GM18951 (cell line): ENCODE data around the gene CHRDL1.

Experiments
- POLR2A ChIP-seq: IDR thresholded peaks from 4 replicates; pipeline ENCODE4 v1.6.1; 2011; ENCODE audit warnings: mild to moderate bottlenecking; ENCODE audit not compliant: insufficient read length, insufficient read depth; ENCODE audit errors: extremely low read depth
- in situ Hi-C: fragments of 300-500 bp; cut with MboI; formaldehyde crosslinking; loops from one replicate; pipeline ENCODE4 v1.12.0; 2022; ENCODE audit warnings: low sequenced_read_pairs, mixed read lengths, inconsistent platforms; ENCODE audit not compliant: unreplicated experiment

Gene CHRDL1

DNA sequence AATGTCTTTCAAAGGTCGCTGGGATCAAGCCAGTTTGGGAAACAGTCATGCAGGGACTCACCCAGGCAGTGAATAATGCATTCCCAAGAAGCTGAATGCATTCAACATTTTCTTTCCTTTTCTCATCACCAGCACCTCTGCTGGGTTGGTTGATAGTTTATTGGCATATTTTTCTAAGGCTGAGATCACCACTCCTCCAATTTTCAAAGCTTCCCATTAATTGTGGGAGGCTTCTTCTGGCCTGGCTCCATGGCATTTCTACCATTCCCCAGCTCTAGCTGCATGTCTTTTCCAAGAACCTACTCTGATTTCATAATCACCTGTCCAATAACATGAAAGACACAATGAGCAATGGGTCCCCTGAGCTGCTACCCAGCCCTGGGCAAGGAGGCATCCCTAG, 35.8 kb downstream of the CHRDL1 start:
- in situ Hi-C loops, result no loop called here
- no peak for TF ChIP-seq POLR2A

DNA sequence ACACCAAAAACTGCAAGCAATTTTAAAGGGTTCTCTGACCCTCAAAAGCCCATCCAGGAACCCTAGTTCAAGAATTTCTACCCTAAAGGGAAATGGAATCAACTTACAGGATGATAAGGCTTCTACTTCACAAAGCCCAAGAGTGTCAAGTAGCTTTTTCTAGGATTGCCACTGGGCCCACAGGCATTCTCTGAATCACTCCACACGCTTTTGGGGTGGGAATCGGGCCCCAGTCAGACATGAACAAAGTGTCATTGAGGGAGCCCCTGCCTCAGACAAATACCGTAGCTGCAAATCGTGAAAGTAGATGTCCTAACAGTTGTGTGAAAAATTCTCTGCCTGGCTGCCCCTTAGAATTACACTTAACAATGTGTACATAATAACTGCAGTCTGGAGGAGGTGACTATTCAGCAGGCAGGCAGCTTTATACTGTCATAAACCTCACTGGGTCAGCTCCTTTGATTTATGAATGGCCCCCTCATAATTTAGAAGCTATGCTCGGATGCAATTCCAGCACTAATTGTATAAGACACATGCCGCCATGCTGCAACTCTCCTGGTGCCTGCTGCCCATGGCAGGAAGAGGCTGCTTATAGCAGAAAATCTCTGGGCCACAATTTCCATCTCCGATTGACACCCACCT, 36.7 kb downstream of the CHRDL1 start:
- no peak for TF ChIP-seq POLR2A

DNA sequence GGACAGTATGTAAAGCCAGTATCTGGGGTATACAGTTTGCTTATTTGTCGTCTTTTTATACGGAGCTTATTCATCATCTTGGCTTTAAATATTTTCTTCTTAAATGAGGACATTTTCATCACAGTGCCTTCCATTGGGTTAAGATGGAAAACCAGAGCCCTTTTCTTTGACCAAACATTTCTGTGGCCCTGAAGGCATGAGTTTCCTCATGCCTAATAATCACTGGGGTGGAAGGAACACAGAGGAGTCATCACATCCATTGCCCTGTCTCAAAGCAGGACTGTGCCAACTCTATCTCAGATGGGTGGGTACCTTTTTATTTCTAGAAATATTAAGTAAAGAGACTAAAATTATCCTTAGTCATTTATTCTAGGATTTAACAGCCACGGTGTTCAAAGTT, 40.0 kb downstream of the CHRDL1 start:
- TF ChIP-seq POLR2A, result no peak
- in situ Hi-C loops, result no loop called here

More for the DNA sequence above, 36.7 kb downstream of the CHRDL1 start:
- in situ Hi-C loops, result no loop called here

DNA sequence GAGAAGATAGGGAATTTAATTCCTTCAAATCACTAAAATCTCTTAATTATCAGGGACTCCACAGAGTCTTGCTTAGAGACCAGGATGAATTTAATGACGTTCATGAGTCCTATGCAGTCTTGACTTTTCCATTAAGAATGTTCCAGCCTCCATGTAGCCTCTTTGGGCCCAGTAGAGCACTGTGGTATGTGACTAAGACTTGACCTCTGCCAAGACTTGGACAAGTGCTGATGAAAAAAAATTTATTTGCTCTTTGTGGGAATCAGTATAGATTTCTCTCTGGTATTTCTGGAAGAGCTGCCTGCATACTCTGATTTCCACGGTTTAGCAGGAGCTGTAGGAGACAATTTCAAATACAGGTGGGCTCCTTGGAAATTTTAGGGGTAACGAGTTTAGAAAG, 40.6 kb downstream of the CHRDL1 start:
- in situ Hi-C loops, result no loop called here
- no peak for TF ChIP-seq POLR2A

GRCh38 chrX:110750526-110751189, 45.0 kb downstream of the CHRDL1 start:
- no peak for TF ChIP-seq POLR2A
- in situ Hi-C loops, result no loop called here

DNA sequence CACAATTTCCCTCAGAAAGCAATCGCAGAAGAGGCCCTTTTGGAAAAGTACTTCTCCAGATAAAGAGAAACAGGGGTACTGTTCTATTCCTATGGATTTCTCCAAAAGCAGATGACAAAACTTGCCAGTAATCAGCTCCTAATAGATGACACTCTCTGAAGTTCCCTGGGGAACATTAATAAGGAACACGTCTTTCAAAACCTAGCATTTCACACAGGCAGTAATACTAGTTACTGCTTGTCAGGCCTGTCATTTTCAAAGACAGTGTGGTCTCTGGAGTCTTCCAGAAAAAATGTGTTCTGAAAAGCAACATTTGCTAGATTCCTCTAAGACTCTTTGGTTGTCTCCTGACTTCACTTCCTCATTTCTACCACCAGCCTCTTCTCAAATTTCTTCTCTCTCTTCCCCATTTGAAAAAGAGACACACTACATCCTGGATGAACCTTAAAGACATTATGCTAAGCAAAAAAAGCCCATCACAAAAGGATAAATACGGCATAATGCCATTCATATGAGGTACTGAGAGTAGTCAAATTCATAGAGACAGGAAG, 47.3 kb downstream of the CHRDL1 start:
- in situ Hi-C loops, result no loop called here
- TF ChIP-seq POLR2A, result no peak

DNA sequence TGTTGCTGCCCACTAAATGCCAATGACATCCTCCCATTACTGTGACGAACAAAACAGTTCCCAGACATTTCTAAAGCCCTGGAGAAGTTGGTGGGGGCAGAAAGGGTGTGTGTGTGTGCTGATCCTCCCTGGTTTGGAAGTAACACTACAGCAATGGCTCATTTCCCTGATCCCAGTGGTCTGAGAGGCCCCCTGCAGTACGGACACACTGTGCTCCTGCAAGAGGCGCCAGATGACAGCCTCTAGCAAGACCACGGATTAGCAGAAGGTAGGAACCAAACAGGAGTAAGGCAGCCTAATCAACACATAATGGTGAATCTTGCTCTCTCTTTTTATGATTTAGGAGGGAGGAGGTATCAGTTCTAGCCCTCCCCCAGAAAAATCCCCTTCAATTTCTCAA, 49.6 kb downstream of the CHRDL1 start:
- no peak for TF ChIP-seq POLR2A
- in situ Hi-C loops, result no loop called here

DNA sequence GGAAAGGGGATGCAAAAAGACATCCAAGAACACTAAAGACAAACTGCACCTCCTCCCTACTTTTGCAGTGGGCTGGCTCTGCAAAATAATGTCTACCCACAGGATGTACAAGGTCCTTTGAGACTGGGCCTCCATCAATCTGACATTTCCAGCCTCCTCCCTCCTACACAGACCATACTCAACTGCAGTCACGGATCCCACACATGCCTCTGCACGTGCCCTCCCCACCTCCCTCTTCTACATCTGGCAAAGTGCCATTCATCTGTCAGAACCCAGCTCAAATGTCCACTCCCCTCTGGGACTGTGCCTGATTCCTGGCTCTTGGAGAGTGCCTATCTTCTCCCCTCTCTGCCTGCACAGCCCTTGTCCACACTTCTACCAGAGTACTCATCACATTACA, 50.3 kb downstream of the CHRDL1 start:
- in situ Hi-C loops, result no loop called here
- no peak for TF ChIP-seq POLR2A

DNA sequence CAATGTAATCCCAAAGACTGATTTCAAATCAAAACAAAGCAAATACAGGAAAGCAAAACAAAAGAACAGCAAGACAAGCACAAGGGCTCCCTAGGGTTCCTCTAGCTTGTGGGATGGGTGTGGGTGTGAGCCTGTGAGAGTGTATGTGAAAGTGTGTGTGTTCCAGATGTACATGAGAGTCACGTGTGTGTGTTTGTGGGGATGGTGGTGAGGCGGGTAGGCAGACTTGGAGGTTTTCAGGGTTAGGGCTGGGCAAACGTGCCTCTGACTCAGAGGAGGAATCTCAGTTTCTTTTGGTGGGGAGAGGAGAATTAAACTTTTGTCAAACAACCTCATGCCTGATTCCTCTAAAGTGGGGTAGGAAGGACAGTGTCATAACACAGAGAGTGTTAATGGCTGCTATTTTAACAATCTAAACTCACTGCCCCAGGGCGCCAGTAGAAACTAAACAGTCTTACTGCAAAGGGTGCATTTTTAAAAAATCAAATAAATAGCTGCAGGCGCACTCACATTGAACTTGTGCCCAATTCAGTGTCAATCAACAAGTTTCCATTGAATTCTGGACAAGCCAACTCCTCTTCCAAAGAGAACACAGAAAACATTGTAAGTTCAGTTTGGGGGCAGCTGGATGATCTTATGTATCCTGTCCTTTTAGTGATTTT, 51.8 kb downstream of the CHRDL1 start:
- no peak for TF ChIP-seq POLR2A
- in situ Hi-C loops, result no loop called here

- TF ChIP-seq POLR2A, result no peak
- in situ Hi-C loops, result no loop called here
Observed at GRCh38 chrX:110741213-110741796, 54.3 kb downstream of the CHRDL1 start.

DNA sequence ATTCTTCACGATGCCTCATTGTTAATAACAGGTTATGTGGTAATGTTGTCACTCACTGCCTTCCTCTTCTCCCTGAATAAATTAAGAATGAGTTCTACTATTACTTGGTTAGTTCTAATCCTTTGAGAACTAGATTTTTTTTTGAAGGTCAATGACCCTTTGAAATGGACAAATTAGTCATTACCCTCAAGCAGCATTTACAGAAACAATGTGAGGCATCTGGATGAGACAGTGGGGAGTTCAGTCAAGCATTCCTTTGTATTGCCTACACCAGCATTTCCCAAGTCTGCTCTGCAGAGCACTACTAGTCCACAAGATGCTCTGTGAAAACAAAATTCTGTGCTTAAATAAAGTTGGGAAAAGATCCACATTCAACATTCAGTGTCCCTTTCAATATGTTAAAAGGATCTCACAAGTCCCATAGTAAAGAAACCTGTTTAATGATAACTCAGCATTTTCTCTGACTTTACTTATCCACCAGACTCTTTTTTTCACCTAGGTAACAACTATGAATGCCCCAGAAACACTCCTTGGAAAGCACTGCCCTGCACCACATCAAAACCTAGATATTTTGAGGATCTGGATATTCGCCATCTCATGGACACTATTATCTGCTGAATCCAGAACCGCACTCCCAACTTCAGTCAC, 60.6 kb downstream of the CHRDL1 start:
- in situ Hi-C loops, result no loop called here
- no peak for TF ChIP-seq POLR2A

DNA sequence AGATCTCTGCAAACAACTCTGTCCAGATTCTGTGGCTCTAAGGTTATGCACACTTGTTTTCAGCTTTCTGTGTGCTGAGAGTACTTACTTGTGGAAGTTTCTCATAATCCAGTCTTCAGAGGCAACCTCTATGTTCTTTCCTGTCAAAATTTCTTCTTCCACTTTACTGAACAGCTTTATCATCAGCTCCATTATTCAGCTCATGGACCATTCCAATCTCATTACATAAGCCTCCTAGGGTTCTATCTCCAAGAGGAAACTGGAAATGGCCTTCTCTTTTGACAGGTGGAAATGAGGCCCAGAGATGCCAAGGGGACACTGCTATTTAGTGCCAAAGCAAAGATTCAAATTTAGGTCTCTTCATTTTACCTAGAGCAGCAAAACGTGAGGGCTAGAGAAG, 61.3 kb downstream of the CHRDL1 start:
- no peak for TF ChIP-seq POLR2A
- in situ Hi-C loops, result no loop called here

- no peak for TF ChIP-seq POLR2A
- in situ Hi-C loops, result no loop called here
Observed at GRCh38 chrX:110733166-110733565, 62.5 kb downstream of the CHRDL1 start.
